Activated CD8-positive, alpha-beta memory T cell treated with anti-CD3 and anti-CD28 coated beads, Interleukin-2, amount 50 U/mL, for 1 hour (primary cell): Measurements from ENCODE around the gene RIF1.
A peak's percentile ranks its signal among the peaks of the same experiment; 100 is the strongest.
"Not testable (repeated sequence)": the region's sequence is repeated elsewhere in the genome, so short reads cannot be mapped to it uniquely, and the experiment has no call there.

Experiments
- DNase-seq: peaks from one replicate; pipeline ENCODE4 v3.0.0-alpha.2; 2020; ENCODE audit errors: extremely low read depth

RIF1 gene

GRCh38 chr2:151409601-151410484, at the start of gene RIF1:
RIF1 (plus strand) TSS chr2:151409902; CDS start chr2:151410424, 522 bp downstream.
- peak; percentile 24 for DNase-seq

GRCh38 chr2:151361674-151362370, 47.9 kb upstream of the RIF1 start:
- no peak for DNase-seq

GRCh38 chr2:151363709-151364108, 46.0 kb upstream of the RIF1 start:
- no peak for DNase-seq

- no peak for DNase-seq
Observed at GRCh38 chr2:151367571-151367970, 42.1 kb upstream of the RIF1 start.

- no peak for DNase-seq
Observed at GRCh38 chr2:151374436-151374835, 35.3 kb upstream of the RIF1 start.

- no peak for DNase-seq
Observed at GRCh38 chr2:151379169-151379568, 30.5 kb upstream of the RIF1 start.

GRCh38 chr2:151380580-151381235, 29.0 kb upstream of the RIF1 start:
- DNase-seq: no peak

- DNase-seq: no peak
Observed at GRCh38 chr2:151381266-151381665, 28.4 kb upstream of the RIF1 start.

- no peak for DNase-seq
Observed at GRCh38 chr2:151388011-151388410, 21.7 kb upstream of the RIF1 start.

GRCh38 chr2:151391436-151391835, 18.3 kb upstream of the RIF1 start:
- DNase-seq: no peak

GRCh38 chr2:151394509-151394908, 15.2 kb upstream of the RIF1 start:
- no peak for DNase-seq

GRCh38 chr2:151395509-151396374, 14.0 kb upstream of the RIF1 start:
- DNase-seq: no peak

GRCh38 chr2:151399981-151400380, 9.7 kb upstream of the RIF1 start:
- no peak for DNase-seq

- no peak for DNase-seq
Observed at GRCh38 chr2:151401149-151401548, 8.6 kb upstream of the RIF1 start.

- DNase-seq: no peak
Observed at GRCh38 chr2:151403914-151404313, 5.8 kb upstream of the RIF1 start.

- no peak for DNase-seq
Observed at GRCh38 chr2:151405376-151405775, 4.3 kb upstream of the RIF1 start.

GRCh38 chr2:151407281-151407680, 2.4 kb upstream of the RIF1 start:
- DNase-seq: no peak

GRCh38 chr2:151408788-151409600, 708 bp upstream of the RIF1 start:
- no peak for DNase-seq

GRCh38 chr2:151410485-151410834, 758 bp downstream of the RIF1 start:
- no peak for DNase-seq

GRCh38 chr2:151417650-151418049, 7.9 kb downstream of the RIF1 start:
- DNase-seq: no peak

- DNase-seq: not testable (repeated sequence)
Observed at GRCh38 chr2:151421681-151422080, 12.0 kb downstream of the RIF1 start.
